H9 (cell line): ENCODE results near the gene GPHN. TPM values are rescaled to one million over a fixed set of nuclear protein-coding genes. Genes with fewer than 3 reads are reported as not detected.

ENCODE experiments used
- DNase-seq: peaks from one replicate; pipeline ENCODE4 v3.0.0-alpha.2; 2017
- H2AFZ ChIP-seq: one replicate; pipeline ENCODE4 v1.6.1; 2013; ENCODE audit warnings: mild to moderate bottlenecking, low read length, control low read depth, moderate library complexity
- H2AK5ac ChIP-seq: 2 replicates; pipeline ENCODE4 v1.6.1; 2013; ENCODE audit warnings: low read length, control low read depth, mixed read lengths; ENCODE audit not compliant: insufficient read length
- H2BK120ac ChIP-seq: one replicate; pipeline ENCODE4 v1.6.1; 2013; ENCODE audit warnings: low read depth, mild to moderate bottlenecking, low read length, control low read depth, inconsistent platforms; ENCODE audit not compliant: poor library complexity, severe bottlenecking
- H2BK12ac ChIP-seq: 2 replicates; pipeline ENCODE4 v1.6.1; 2013; ENCODE audit warnings: low read length, control low read depth, mixed read lengths, low read depth; ENCODE audit not compliant: insufficient read length
- H2BK15ac ChIP-seq: 2 replicates; pipeline ENCODE4 v1.6.1; 2013; ENCODE audit warnings: low read depth, low read length, control low read depth
- H2BK20ac ChIP-seq: one replicate; pipeline ENCODE4 v1.6.1; 2013; ENCODE audit warnings: low read depth, mild to moderate bottlenecking, low read length, control low read depth, inconsistent platforms; ENCODE audit not compliant: poor library complexity, severe bottlenecking
- H2BK5ac ChIP-seq: 2 replicates; pipeline ENCODE4 v1.6.1; 2013; ENCODE audit warnings: low read length, control low read depth, mixed read lengths; ENCODE audit not compliant: insufficient read length
- H3K14ac ChIP-seq: 2 replicates; pipeline ENCODE4 v1.6.1; 2013; ENCODE audit warnings: low read length, control low read depth; ENCODE audit not compliant: insufficient read depth
- H3K18ac ChIP-seq: 2 replicates; pipeline ENCODE4 v1.6.1; 2013; ENCODE audit warnings: low read depth, mild to moderate bottlenecking, mixed read lengths, low read length, control low read depth; ENCODE audit not compliant: insufficient read length
- H3K23ac ChIP-seq: 2 replicates; pipeline ENCODE4 v1.6.1; 2013; ENCODE audit warnings: low read length, control low read depth, mixed read lengths, low read depth; ENCODE audit not compliant: insufficient read length
- H3K23me2 ChIP-seq: 2 replicates; pipeline ENCODE4 v1.6.1; 2013; ENCODE audit warnings: low read depth, mild to moderate bottlenecking, mixed read lengths, low read length, control low read depth; ENCODE audit not compliant: insufficient read length, poor library complexity, severe bottlenecking
- H3K27ac ChIP-seq: 2 replicates; pipeline ENCODE4 v1.5.1; 2013; ENCODE audit warnings: low read length, control low read depth, mixed read lengths, low read depth; ENCODE audit not compliant: insufficient read length
- H3K27me3 ChIP-seq: 2 replicates; pipeline ENCODE4 v1.6.1; 2013; ENCODE audit warnings: low read length, control low read depth, inconsistent platforms; ENCODE audit not compliant: insufficient read depth
- H3K4ac ChIP-seq: 2 replicates; pipeline ENCODE4 v1.6.1; 2013; ENCODE audit warnings: low read depth, mild to moderate bottlenecking, control low read depth, inconsistent platforms, low read length, moderate library complexity
- H3K4me1 ChIP-seq: 2 replicates; pipeline ENCODE4 v1.6.1; 2013; ENCODE audit warnings: low read length, control low read depth, inconsistent platforms; ENCODE audit not compliant: insufficient read depth
- H3K4me2 ChIP-seq: 2 replicates; pipeline ENCODE4 v1.6.1; 2013; ENCODE audit warnings: low read length, control low read depth, mixed read lengths; ENCODE audit not compliant: insufficient read length, insufficient read depth
- H3K56ac ChIP-seq: 2 replicates; pipeline ENCODE4 v1.6.1; 2013; ENCODE audit warnings: low read depth, mild to moderate bottlenecking, mixed read lengths, low read length, control low read depth; ENCODE audit not compliant: insufficient read length
- H3K79me1 ChIP-seq: 2 replicates; pipeline ENCODE4 v1.6.1; 2013; ENCODE audit warnings: low read depth, mild to moderate bottlenecking, moderate library complexity, low read length, control low read depth, inconsistent platforms; ENCODE audit not compliant: insufficient read depth, poor library complexity, severe bottlenecking
- H3K79me2 ChIP-seq: 2 replicates; pipeline ENCODE4 v1.6.1; 2013; ENCODE audit warnings: low read length, control low read depth, inconsistent platforms; ENCODE audit not compliant: insufficient read depth
- H3K9ac ChIP-seq: 2 replicates; pipeline ENCODE4 v1.6.1; 2013; ENCODE audit warnings: low read length, control low read depth, mixed read lengths; ENCODE audit not compliant: insufficient read length; ENCODE audit errors: extremely low read depth
- H3K9me3 ChIP-seq: one replicate; pipeline ENCODE4 v1.6.1; 2013; ENCODE audit warnings: low read depth, low read length, inconsistent platforms; ENCODE audit not compliant: control insufficient read depth
- H3T11ph ChIP-seq: one replicate; pipeline ENCODE4 v1.6.1; 2013; ENCODE audit warnings: mild to moderate bottlenecking, low read length, control low read depth, inconsistent platforms
- H4K20me1 ChIP-seq: one replicate; pipeline ENCODE4 v1.6.1; 2013; ENCODE audit not compliant: control insufficient read depth, insufficient read length, insufficient read depth
- H4K5ac ChIP-seq: 2 replicates; pipeline ENCODE4 v1.6.1; 2013; ENCODE audit warnings: low read depth, mild to moderate bottlenecking, mixed read lengths, low read length, control low read depth; ENCODE audit not compliant: insufficient read length
- H4K8ac ChIP-seq: replicated peaks from 2 replicates; pipeline ENCODE4 v1.6.1; 2013; ENCODE audit warnings: low read length, control low read depth, mixed read lengths, low read depth; ENCODE audit not compliant: insufficient read length
- H4K91ac ChIP-seq: 2 replicates; pipeline ENCODE4 v1.6.1; 2013; ENCODE audit warnings: low read depth, mild to moderate bottlenecking, moderate library complexity, mixed read lengths, low read length, control low read depth; ENCODE audit not compliant: insufficient read length
- H3K27ac Mint-ChIP-seq, 3 experiments: 2 replicates in 2 of 3; 3 replicates in 1 of 3; pipeline ENCODE4 v1.8.0; 2020 to 2021; ENCODE audit warnings: mixed read lengths in 3 of 3, mild to moderate bottlenecking in 1 of 3, moderate library complexity in 1 of 3
- H3K27me3 Mint-ChIP-seq: 2 replicates; pipeline ENCODE4 v1.8.0; 2021; ENCODE audit warnings: low read depth, mild to moderate bottlenecking, moderate library complexity, mixed read lengths
- H3K36me3 Mint-ChIP-seq, 3 experiments: 2 replicates in 2 of 3; 3 replicates in 1 of 3; pipeline ENCODE4 v1.8.0; 2020 to 2021; ENCODE audit warnings: low read depth in 3 of 3, mixed read lengths in 3 of 3; ENCODE audit not compliant: insufficient read depth in 1 of 3
- H3K4me1 Mint-ChIP-seq, 2 experiments: 2 replicates each; pipeline ENCODE4 v1.8.0; 2020; ENCODE audit warnings: mixed read lengths in 2 of 2
- H3K4me3 Mint-ChIP-seq, 2 experiments: 2 replicates in 1 of 2; 3 replicates in 1 of 2; pipeline ENCODE4 v1.8.0; 2020 to 2021; ENCODE audit warnings: mild to moderate bottlenecking in 2 of 2, mixed read lengths in 2 of 2, moderate library complexity in 1 of 2
- H3K9me3 Mint-ChIP-seq, 2 experiments: 2 replicates in 1 of 2; 3 replicates in 1 of 2; pipeline ENCODE4 v1.8.0; 2020; ENCODE audit warnings: mild to moderate bottlenecking in 2 of 2, mixed read lengths in 2 of 2, moderate library complexity in 1 of 2
- WGBS: extraction: QIAGEN DNeasy Blood & Tissue Kit; methylation state at CpG from one replicate; pipeline ENCODE4 v1.1.7; 2013; ENCODE audit warnings: missing lambda C conversion rate, low lambda C conversion rate, mixed read lengths; ENCODE audit not compliant: insufficient read length; ENCODE audit errors: extremely low coverage; 5-methylcytosine and 5-hydroxymethylcytosine counted together
- total RNA-seq: library from RNA; stranded (reverse); gene quantifications from 2 replicates; pipeline ENCODE4 v1.2.1, GENCODE V29; 2021
- TF ChIP-seq, protein P1 (sequence below): fragments of 200-600 bp; sonication (generic); conservative IDR thresholded peaks from 3 replicates; pipeline ENCODE4 v1.8.0; 2021; ENCODE audit warnings: antibody characterized with exemption, mild to moderate bottlenecking

GPHN gene
- total RNA-seq, 1 experiment from 2014 or later: 16.1 TPM

DNA sequence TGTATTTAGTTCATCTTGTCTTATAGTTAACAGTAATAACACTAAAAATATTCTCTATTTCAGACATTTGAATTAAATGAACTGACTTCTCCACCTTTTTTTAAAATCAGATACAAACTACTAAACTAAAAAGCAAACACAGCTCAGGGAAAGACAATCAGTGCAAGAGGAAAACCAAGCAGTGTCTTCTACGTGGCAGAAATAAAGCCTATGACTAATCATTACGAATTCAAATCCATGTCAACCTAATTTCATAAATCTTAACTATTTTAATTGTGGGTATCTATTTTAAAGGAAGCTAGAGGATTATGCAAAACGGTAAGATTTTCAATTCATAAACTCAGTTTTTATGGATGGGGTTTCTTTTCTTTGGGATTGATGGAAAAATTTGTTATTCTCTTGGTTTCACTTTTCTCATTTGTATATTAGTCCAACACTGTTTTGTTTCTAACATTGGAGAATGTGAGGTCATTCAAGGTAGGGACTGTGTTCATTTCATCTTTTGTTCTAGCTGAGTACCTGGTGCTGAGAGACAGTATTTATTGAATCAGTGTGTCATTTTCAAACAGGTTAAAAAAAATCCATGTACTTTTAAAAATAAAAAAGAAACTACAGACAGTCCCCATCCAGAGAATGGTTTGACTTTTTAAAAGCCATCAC lies 720.5 kb downstream of the GPHN start:
- H4K8ac ChIP-seq: no peak overlapping the region
- H3K23me2 ChIP-seq: no peaks in the 10 kb centered on the region
- Mint-ChIP-seq H3K27ac (no peak overlapping the region), H3K27me3 (no peaks in the 10 kb centered on the region), H3K9me3 (no peaks in the 10 kb centered on the region), H3K36me3 (no peaks in the 10 kb centered on the region), H3K4me3 (no peak overlapping the region), H3K4me1 (no peaks in the 10 kb centered on the region)
- TF ChIP-seq, protein P1, sequence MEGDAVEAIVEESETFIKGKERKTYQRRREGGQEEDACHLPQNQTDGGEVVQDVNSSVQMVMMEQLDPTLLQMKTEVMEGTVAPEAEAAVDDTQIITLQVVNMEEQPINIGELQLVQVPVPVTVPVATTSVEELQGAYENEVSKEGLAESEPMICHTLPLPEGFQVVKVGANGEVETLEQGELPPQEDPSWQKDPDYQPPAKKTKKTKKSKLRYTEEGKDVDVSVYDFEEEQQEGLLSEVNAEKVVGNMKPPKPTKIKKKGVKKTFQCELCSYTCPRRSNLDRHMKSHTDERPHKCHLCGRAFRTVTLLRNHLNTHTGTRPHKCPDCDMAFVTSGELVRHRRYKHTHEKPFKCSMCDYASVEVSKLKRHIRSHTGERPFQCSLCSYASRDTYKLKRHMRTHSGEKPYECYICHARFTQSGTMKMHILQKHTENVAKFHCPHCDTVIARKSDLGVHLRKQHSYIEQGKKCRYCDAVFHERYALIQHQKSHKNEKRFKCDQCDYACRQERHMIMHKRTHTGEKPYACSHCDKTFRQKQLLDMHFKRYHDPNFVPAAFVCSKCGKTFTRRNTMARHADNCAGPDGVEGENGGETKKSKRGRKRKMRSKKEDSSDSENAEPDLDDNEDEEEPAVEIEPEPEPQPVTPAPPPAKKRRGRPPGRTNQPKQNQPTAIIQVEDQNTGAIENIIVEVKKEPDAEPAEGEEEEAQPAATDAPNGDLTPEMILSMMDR: no peak
- H3K14ac ChIP-seq: no peak overlapping the region
- H3K4me2 ChIP-seq: no peak overlapping the region
- H3K79me2 ChIP-seq: no peaks in the 10 kb centered on the region
- H2BK5ac ChIP-seq: no peak overlapping the region
- H3K4me1 ChIP-seq: no peaks in the 10 kb centered on the region
- no peak overlapping the region for H2BK20ac ChIP-seq
- no peak overlapping the region for H2AFZ ChIP-seq
- H3K4ac ChIP-seq: no peak overlapping the region
- H4K91ac ChIP-seq: no peak overlapping the region
- H4K5ac ChIP-seq: no peak overlapping the region
- H3K23ac ChIP-seq: no peak overlapping the region
- H2AK5ac ChIP-seq: no peak overlapping the region
- H2BK120ac ChIP-seq: no peak overlapping the region
- H3K27ac ChIP-seq: no peak overlapping the region
- H4K20me1 ChIP-seq: no peaks in the 10 kb centered on the region
- H3K56ac ChIP-seq: no peak overlapping the region
- DNase-seq: no peak
- no peaks in the 10 kb centered on the region for H3K79me1 ChIP-seq
- H3K9ac ChIP-seq: no peak overlapping the region
- H3T11ph ChIP-seq: no peak overlapping the region
- no peak overlapping the region for H2BK12ac ChIP-seq
- WGBS: no CpG with 5 or more reads among the region's 3 CpGs
- H3K18ac ChIP-seq: no peak overlapping the region
- no peaks in the 10 kb centered on the region for H3K27me3 ChIP-seq
- no peaks in the 10 kb centered on the region for H3K9me3 ChIP-seq
- no peak overlapping the region for H2BK15ac ChIP-seq

Other genes starting within 250 kb of the GPHN start
- gene CCDC196, start 21.8 kb upstream of the GPHN start, total RNA-seq: not detected in 2 replicates